ENCODE results near the gene ZNF33B.
A peak's percentile ranks its signal among the peaks of the same experiment; 100 is the strongest.
"Not testable (repeated sequence)": the region's sequence is repeated elsewhere in the genome, so short reads cannot be mapped to it uniquely, and the experiment has no call there.

The ZNF33B gene

GRCh38 chr10:42638055-42638820, at the start of gene ZNF33B:
TSS of gene ZNF33B (minus strand) at chr10:42638570. CDS start at chr10:42636928, 1,642 bp downstream.
- no peaks in the 10 kb centered on the region for H3K4me1 ChIP-seq (ENCODE audit: control insufficient read depth, insufficient read depth, low read length)
- H3K4me3 ChIP-seq (ENCODE audit: low read depth, low read length), result peak within 1 kb of the TSS; percentile 81
- no peaks in the 10 kb centered on the region for H3K9me3 ChIP-seq (ENCODE audit: control insufficient read depth, insufficient read depth, low read length)
- no peaks in the 10 kb centered on the region for H3K36me3 ChIP-seq (ENCODE audit: control insufficient read depth, insufficient read depth, low read length)
- H3K27me3 ChIP-seq (ENCODE audit: control insufficient read depth, insufficient read depth, low read length), result no peaks in the 10 kb centered on the region
- peak within 1 kb of the TSS; percentile 94 for H3K9ac ChIP-seq (ENCODE audit: low read depth, low read length)

DNA sequence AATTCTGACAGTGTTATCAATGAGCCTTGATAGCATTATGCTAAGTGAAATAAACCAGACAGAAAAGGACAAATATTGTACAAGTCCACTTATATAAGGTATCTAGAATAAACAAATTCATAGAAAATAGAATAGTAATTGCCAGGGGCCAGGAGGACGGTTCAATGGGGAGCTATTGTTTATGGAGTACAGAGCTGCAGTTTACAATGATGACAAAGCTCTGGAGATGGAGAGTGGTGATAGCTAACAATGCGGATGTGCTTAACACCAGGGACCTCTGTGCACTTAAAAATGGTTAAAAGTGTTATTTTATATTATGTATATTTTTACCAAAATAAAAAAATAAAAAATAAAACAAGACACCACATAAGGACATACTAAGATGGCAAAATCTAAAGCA, 46.1 kb upstream of the ZNF33B start:
- Histone ChIP-seq H3K4me3 (ENCODE audit: low read depth, low read length) (no peak overlapping the region), H3K4me1 (ENCODE audit: control insufficient read depth, insufficient read depth, low read length) (no peaks in the 10 kb centered on the region), H3K9ac (ENCODE audit: low read depth, low read length) (no peak overlapping the region), H3K9me3 (ENCODE audit: control insufficient read depth, insufficient read depth, low read length) (no peaks in the 10 kb centered on the region), H3K27me3 (ENCODE audit: control insufficient read depth, insufficient read depth, low read length) (no peaks in the 10 kb centered on the region), H3K36me3 (ENCODE audit: control insufficient read depth, insufficient read depth, low read length) (no peaks in the 10 kb centered on the region)

DNA sequence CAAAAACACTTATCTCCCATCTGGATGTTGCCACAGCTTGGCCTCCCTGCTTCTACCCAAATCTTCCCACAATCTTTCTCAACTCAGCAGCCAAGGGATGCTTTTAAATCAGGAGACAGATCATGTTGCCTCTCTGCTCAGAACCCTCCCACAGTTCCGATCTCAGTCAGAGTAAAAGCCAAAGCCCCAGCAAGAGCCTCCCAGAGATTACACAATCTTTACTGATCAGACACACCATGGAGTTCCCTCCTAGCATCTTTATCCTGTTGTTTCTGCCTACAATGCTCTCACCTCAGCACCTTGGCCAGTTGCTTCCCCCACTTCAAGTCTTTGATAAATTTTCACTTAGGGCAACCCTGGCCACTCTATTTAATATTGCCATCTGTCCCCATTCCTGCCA, 41.9 kb upstream of the ZNF33B start:
- Histone ChIP-seq H3K9ac (ENCODE audit: low read depth, low read length) (no peak overlapping the region), H3K27me3 (ENCODE audit: control insufficient read depth, insufficient read depth, low read length) (no peaks in the 10 kb centered on the region), H3K9me3 (ENCODE audit: control insufficient read depth, insufficient read depth, low read length) (peaks cover 7% of the 10 kb centered on the region), H3K36me3 (ENCODE audit: control insufficient read depth, insufficient read depth, low read length) (no peaks in the 10 kb centered on the region), H3K4me1 (ENCODE audit: control insufficient read depth, insufficient read depth, low read length) (no peaks in the 10 kb centered on the region), H3K4me3 (ENCODE audit: low read depth, low read length) (no peak overlapping the region)

DNA sequence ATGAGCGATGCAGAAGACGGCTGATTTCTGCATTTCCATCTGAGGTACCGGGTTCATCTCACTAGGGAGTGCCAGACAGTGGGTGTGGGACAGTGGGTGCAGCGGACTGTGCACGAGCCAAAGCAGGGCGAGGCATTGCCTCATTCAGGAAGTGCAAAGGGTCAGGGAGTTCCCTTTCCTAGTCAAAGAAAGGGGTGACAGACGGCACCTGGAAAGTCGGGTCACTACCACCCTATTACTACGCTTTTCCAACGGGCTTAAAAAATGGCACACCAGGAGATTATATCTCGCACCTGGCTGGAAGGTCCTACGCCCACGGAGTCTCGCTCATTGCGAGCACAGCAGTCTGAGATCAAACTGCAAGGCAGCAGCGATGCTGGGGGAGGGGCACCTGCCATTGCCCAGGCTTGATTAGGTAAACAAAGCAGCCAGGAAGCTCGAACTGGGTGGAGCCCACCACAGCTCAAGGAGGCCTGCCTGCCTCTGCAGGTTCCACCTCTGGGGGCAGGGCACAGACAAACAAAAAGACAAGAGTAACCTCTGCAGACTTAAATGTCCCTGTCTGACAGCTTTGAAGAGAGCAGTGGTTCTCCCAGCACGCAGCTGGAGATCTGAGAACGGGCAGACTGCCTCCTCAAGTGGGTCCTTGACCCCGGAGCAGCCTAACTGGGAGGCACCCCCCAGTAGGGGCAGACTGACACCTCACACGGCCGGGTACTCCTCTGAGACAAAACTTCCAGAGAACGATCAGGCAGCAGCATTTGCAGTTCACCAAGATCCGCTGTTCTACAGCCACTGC, 27.0 kb upstream of the ZNF33B start:
- not testable (repeated sequence) for H3K9ac ChIP-seq (ENCODE audit: low read depth, low read length); H3K36me3 ChIP-seq (ENCODE audit: control insufficient read depth, insufficient read depth, low read length); H3K27me3 ChIP-seq (ENCODE audit: control insufficient read depth, insufficient read depth, low read length); H3K4me3 ChIP-seq (ENCODE audit: low read depth, low read length); H3K9me3 ChIP-seq (ENCODE audit: control insufficient read depth, insufficient read depth, low read length); H3K4me1 ChIP-seq (ENCODE audit: control insufficient read depth, insufficient read depth, low read length)

DNA sequence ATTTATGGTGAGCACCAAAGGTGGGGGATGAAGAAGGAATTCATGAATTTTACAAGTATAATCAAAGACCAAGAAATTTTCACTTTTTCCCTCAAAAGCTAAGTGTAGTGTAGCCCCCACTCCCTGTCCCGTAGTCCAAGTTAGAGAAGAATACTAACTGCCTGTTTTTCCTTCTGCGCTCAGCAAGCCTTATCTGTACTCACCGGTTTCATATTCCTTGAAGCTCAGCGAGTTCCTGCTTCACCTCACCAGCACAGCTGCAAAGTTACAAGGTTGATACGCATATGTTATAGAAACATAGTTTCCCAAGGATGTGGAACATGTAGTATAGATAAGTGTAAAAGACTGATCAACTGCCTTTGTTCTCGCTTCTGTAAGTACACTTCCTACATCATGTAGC, 16.0 kb upstream of the ZNF33B start:
- no peak overlapping the region for H3K9ac ChIP-seq (ENCODE audit: low read depth, low read length)
- H3K9me3 ChIP-seq (ENCODE audit: control insufficient read depth, insufficient read depth, low read length), result no peaks in the 10 kb centered on the region
- H3K36me3 ChIP-seq (ENCODE audit: control insufficient read depth, insufficient read depth, low read length), result no peaks in the 10 kb centered on the region
- H3K27me3 ChIP-seq (ENCODE audit: control insufficient read depth, insufficient read depth, low read length), result no peaks in the 10 kb centered on the region
- H3K4me3 ChIP-seq (ENCODE audit: low read depth, low read length), result no peak overlapping the region
- no peaks in the 10 kb centered on the region for H3K4me1 ChIP-seq (ENCODE audit: control insufficient read depth, insufficient read depth, low read length)

- no peaks in the 10 kb centered on the region for H3K27me3 ChIP-seq (ENCODE audit: control insufficient read depth, insufficient read depth, low read length)
- no peak overlapping the region for H3K4me3 ChIP-seq (ENCODE audit: low read depth, low read length)
- no peaks in the 10 kb centered on the region for H3K4me1 ChIP-seq (ENCODE audit: control insufficient read depth, insufficient read depth, low read length)
- no peaks in the 10 kb centered on the region for H3K36me3 ChIP-seq (ENCODE audit: control insufficient read depth, insufficient read depth, low read length)
- no peak overlapping the region for H3K9ac ChIP-seq (ENCODE audit: low read depth, low read length)
- H3K9me3 ChIP-seq (ENCODE audit: control insufficient read depth, insufficient read depth, low read length), result no peaks in the 10 kb centered on the region
Measured at GRCh38 chr10:42652858-42653257, 14.5 kb upstream of the ZNF33B start.

GRCh38 chr10:42650374-42650773, 12.0 kb upstream of the ZNF33B start:
- H3K9me3 ChIP-seq (ENCODE audit: control insufficient read depth, insufficient read depth, low read length), result no peaks in the 10 kb centered on the region
- no peak overlapping the region for H3K9ac ChIP-seq (ENCODE audit: low read depth, low read length)
- no peak overlapping the region for H3K4me3 ChIP-seq (ENCODE audit: low read depth, low read length)
- no peaks in the 10 kb centered on the region for H3K4me1 ChIP-seq (ENCODE audit: control insufficient read depth, insufficient read depth, low read length)
- H3K36me3 ChIP-seq (ENCODE audit: control insufficient read depth, insufficient read depth, low read length), result no peaks in the 10 kb centered on the region
- no peaks in the 10 kb centered on the region for H3K27me3 ChIP-seq (ENCODE audit: control insufficient read depth, insufficient read depth, low read length)

DNA sequence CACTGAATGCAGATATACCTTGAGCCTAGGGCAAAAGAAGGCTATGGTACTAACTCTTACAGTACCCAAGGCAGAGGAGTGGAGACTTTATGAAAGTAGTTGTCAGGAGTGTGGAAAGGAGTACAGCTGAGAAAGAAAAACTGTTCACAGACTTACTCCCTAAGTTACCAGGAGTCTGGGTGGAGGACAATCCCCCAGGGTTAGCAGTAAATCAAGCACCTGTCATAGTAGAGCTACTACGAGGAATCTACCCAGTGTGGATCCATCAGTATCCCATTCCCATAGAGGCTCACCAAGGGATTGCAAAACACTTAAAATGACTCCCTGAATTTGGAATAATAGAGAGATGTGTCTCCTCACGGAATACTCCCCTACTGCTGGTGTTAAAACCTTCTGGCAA, 10.1 kb upstream of the ZNF33B start:
- no peaks in the 10 kb centered on the region for H3K27me3 ChIP-seq (ENCODE audit: control insufficient read depth, insufficient read depth, low read length)
- H3K36me3 ChIP-seq (ENCODE audit: control insufficient read depth, insufficient read depth, low read length), result no peaks in the 10 kb centered on the region
- no peak overlapping the region for H3K9ac ChIP-seq (ENCODE audit: low read depth, low read length)
- no peaks in the 10 kb centered on the region for H3K4me1 ChIP-seq (ENCODE audit: control insufficient read depth, insufficient read depth, low read length)
- H3K4me3 ChIP-seq (ENCODE audit: low read depth, low read length), result no peak overlapping the region
- no peaks in the 10 kb centered on the region for H3K9me3 ChIP-seq (ENCODE audit: control insufficient read depth, insufficient read depth, low read length)

DNA sequence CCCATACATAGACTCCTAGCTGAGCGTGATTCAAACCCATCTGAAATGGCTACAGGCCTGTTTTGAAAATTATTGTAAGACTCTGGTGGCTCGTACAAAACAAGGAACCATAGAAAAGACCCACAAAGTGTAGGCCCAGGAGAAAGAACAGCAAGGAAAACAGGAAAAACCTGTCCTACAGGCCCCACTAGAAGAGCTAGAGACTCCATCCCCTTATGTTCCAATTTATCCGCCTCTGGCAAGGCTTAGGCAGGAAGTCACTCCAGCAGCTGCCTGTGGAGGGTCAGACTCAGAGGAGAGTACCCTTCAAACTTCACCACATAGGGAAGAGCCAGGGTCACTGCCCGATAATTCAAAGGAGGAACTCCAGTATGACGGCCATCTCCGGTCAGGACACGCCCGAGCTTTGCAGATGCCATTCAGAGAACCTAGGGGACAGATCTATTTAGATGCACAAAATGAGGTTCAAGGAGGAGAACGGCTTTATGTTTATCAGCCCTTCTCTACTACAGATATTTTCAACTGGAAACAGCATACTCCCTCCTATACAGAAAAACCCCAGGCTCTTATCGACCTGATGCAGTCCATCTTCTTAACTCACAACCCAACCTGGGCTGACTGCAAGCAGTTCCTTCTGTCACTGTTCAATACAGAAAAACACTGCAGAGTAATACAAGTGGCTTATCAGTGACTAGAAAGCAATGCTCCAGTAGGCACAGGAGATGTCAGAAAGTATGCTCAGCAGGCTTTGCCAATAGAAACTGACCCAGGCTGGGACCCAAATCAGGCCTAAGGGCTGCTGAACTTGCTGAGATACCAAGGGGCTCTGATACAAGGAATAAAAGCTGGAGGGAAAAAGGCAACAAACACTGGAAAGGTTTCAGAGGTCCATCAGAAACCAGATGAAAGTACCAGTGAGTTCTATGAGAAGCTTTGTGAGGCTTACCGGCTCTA, 8.6 kb upstream of the ZNF33B start:
- Histone ChIP-seq H3K36me3 (ENCODE audit: control insufficient read depth, insufficient read depth, low read length) (no peaks in the 10 kb centered on the region), H3K9ac (ENCODE audit: low read depth, low read length) (no peak overlapping the region), H3K4me1 (ENCODE audit: control insufficient read depth, insufficient read depth, low read length) (no peaks in the 10 kb centered on the region), H3K27me3 (ENCODE audit: control insufficient read depth, insufficient read depth, low read length) (no peaks in the 10 kb centered on the region), H3K4me3 (ENCODE audit: low read depth, low read length) (no peak overlapping the region), H3K9me3 (ENCODE audit: control insufficient read depth, insufficient read depth, low read length) (no peaks in the 10 kb centered on the region)

DNA sequence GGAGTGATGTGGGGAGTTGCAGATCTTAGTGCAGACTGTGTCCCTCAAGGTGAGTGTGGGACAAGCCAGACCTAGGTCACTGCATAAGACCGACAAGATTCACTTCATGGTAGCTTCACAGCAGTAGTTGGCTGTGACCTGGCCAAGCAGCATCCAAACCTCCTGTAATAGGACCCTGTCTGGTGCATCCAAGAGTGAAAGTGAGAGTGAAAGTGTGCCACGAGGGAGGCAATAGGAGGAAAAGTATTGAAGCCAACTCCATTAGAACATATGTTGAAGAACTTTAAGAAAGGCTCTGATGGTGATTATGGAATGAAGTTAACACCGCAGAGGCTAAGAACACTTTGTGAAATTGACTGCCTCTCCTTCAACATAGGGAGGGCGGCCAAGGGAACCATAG, 7.8 kb upstream of the ZNF33B start:
- no peaks in the 10 kb centered on the region for H3K4me1 ChIP-seq (ENCODE audit: control insufficient read depth, insufficient read depth, low read length)
- H3K36me3 ChIP-seq (ENCODE audit: control insufficient read depth, insufficient read depth, low read length), result no peaks in the 10 kb centered on the region
- no peaks in the 10 kb centered on the region for H3K9me3 ChIP-seq (ENCODE audit: control insufficient read depth, insufficient read depth, low read length)
- H3K27me3 ChIP-seq (ENCODE audit: control insufficient read depth, insufficient read depth, low read length), result no peaks in the 10 kb centered on the region
- no peak overlapping the region for H3K4me3 ChIP-seq (ENCODE audit: low read depth, low read length)
- no peak overlapping the region for H3K9ac ChIP-seq (ENCODE audit: low read depth, low read length)

GRCh38 chr10:42645516-42645915, 7.1 kb upstream of the ZNF33B start:
- Histone ChIP-seq H3K9ac (ENCODE audit: low read depth, low read length) (no peak overlapping the region), H3K4me3 (ENCODE audit: low read depth, low read length) (no peak overlapping the region), H3K27me3 (ENCODE audit: control insufficient read depth, insufficient read depth, low read length) (no peaks in the 10 kb centered on the region), H3K9me3 (ENCODE audit: control insufficient read depth, insufficient read depth, low read length) (no peaks in the 10 kb centered on the region), H3K4me1 (ENCODE audit: control insufficient read depth, insufficient read depth, low read length) (no peaks in the 10 kb centered on the region), H3K36me3 (ENCODE audit: control insufficient read depth, insufficient read depth, low read length) (no peaks in the 10 kb centered on the region)

Measured in iPS-15b (cell line).